HEK293 (cell line): ENCODE data around the gene C8A.

Source experiments
- CTCF ChIA-PET: fragments of 350-600 bp; formaldehyde crosslinking; extraction: SDS; loops from one replicate; lab custom pipeline; 2021; ENCODE audit warnings: antibody characterized with exemption; lab: Yijun Ruan, JAX
- POLR2A ChIA-PET: fragments of 300-600 bp; formaldehyde crosslinking; extraction: SDS; loops from one replicate; lab custom pipeline; 2020; ENCODE audit warnings: antibody characterized with exemption, inconsistent platforms; lab: Yijun Ruan, JAX
- H3K27ac ChIP-seq: fragments of 200-500 bp; sonication (Bioruptor generic); 2 replicates; pipeline ENCODE4 v1.5.1; 2014; ENCODE audit warnings: low read depth, low read length, control low read depth, inconsistent platforms; ENCODE audit errors: extremely low read depth
- H3K36me3 ChIP-seq, 2 experiments: fragments of 200-500 bp in 1 of 2; sonication (Bioruptor generic) in 1 of 2; 1 replicate in 1 of 2; 2 replicates in 1 of 2; pipeline ENCODE4 v1.5.1; 2014 to 2017; ENCODE audit warnings: inconsistent platforms in 2 of 2, low read length in 2 of 2; ENCODE audit not compliant: control insufficient read depth in 2 of 2, insufficient read depth in 1 of 2
- H3K4me1 ChIP-seq: fragments of 200-500 bp; sonication (Bioruptor generic); 2 replicates; pipeline ENCODE4 v1.5.1; 2014; ENCODE audit warnings: mild to moderate bottlenecking, low read length, inconsistent platforms; ENCODE audit not compliant: control insufficient read depth, insufficient read depth
- H3K4me3 ChIP-seq: 2 replicates; pipeline ENCODE4 v1.5.1; 2011; ENCODE audit warnings: low read depth, mild to moderate bottlenecking, control low read depth, low read length, moderate library complexity
- H3K9me3 ChIP-seq: fragments of 200-500 bp; sonication (Bioruptor generic); 2 replicates; pipeline ENCODE4 v1.5.1; 2014; ENCODE audit warnings: low read depth, low read length, inconsistent platforms; ENCODE audit not compliant: control insufficient read depth, insufficient read depth
- GLIS1 ChIP-seq: fragments of 450-650 bp; formaldehyde crosslinking; IDR thresholded peaks from 2 replicates; pipeline ENCODE4 v1.5.1; 2016; ENCODE audit warnings: missing biosample characterization, missing genetic modification characterization
- OSR2 ChIP-seq: fragments of 450-650 bp; formaldehyde crosslinking; IDR thresholded peaks from 2 replicates; pipeline ENCODE4 v1.5.1; 2016; ENCODE audit warnings: missing biosample characterization, missing genetic modification characterization
- PBX3 ChIP-seq: sonication (generic); formaldehyde crosslinking; IDR thresholded peaks from 2 replicates; pipeline ENCODE4 v1.8.1; 2022; ENCODE audit warnings: mild to moderate bottlenecking, moderate library complexity, missing genetic modification reagents
- SALL2 ChIP-seq: fragments of 450-650 bp; formaldehyde crosslinking; IDR thresholded peaks from 2 replicates; pipeline ENCODE4 v1.5.0; 2017; ENCODE audit warnings: missing biosample characterization, mild to moderate bottlenecking, missing genetic modification characterization, borderline replicate concordance
- SETDB1 ChIP-seq: IDR thresholded peaks from one replicate; pipeline ENCODE4 v1.6.1; 2017; ENCODE audit warnings: mild to moderate bottlenecking, low read length, moderate library complexity, mixed read lengths; ENCODE audit not compliant: insufficient read length
- TRIM28 ChIP-seq: IDR thresholded peaks from 2 replicates; pipeline ENCODE4 v1.6.1; 2011; ENCODE audit warnings: low read length, control low read depth, borderline replicate concordance
- ZBTB8A ChIP-seq: fragments of 450-650 bp; formaldehyde crosslinking; IDR thresholded peaks from 2 replicates; pipeline ENCODE4 v1.5.1; 2016; ENCODE audit warnings: missing biosample characterization, missing genetic modification characterization
- ZIC2 ChIP-seq: fragments of 450-650 bp; formaldehyde crosslinking; IDR thresholded peaks from 2 replicates; pipeline ENCODE4 v1.5.1; 2016; ENCODE audit warnings: missing biosample characterization, missing genetic modification characterization
- ZNF121 ChIP-seq: fragments of 450-650 bp; formaldehyde crosslinking; IDR thresholded peaks from 2 replicates; pipeline ENCODE4 v1.5.1; 2016; ENCODE audit warnings: missing biosample characterization, missing genetic modification characterization
- ZNF175 ChIP-seq: fragments of 450-650 bp; formaldehyde crosslinking; IDR thresholded peaks from 2 replicates; pipeline ENCODE4 v1.5.1; 2016; ENCODE audit warnings: missing biosample characterization, missing genetic modification characterization
- ZNF202 ChIP-seq: fragments of 450-650 bp; formaldehyde crosslinking; IDR thresholded peaks from 2 replicates; pipeline ENCODE4 v1.5.1; 2016; ENCODE audit warnings: missing biosample characterization, missing genetic modification characterization, borderline replicate concordance
- ZNF292 ChIP-seq: fragments of 450-650 bp; formaldehyde crosslinking; IDR thresholded peaks from 2 replicates; pipeline ENCODE4 v1.5.1; 2016; ENCODE audit warnings: low read depth, missing biosample characterization, missing genetic modification characterization, borderline replicate concordance
- ZNF426 ChIP-seq: fragments of 450-650 bp; formaldehyde crosslinking; IDR thresholded peaks from 2 replicates; pipeline ENCODE4 v1.5.1; 2017; ENCODE audit warnings: missing biosample characterization, missing genetic modification characterization, mild to moderate bottlenecking, inconsistent platforms, moderate library complexity
- ZNF473 ChIP-seq: fragments of 450-650 bp; formaldehyde crosslinking; IDR thresholded peaks from 2 replicates; pipeline ENCODE4 v1.5.1; 2017; ENCODE audit warnings: missing biosample characterization, missing genetic modification characterization
- ZNF518A ChIP-seq: fragments of 450-650 bp; formaldehyde crosslinking; conservative IDR thresholded peaks from 2 replicates; pipeline ENCODE4 v1.5.1; 2016; ENCODE audit warnings: low read depth, missing biosample characterization, missing genetic modification characterization
- ZNF704 ChIP-seq: fragments of 450-650 bp; formaldehyde crosslinking; IDR thresholded peaks from 2 replicates; pipeline ENCODE4 v1.5.1; 2016; ENCODE audit warnings: missing biosample characterization, missing genetic modification characterization
- ZNF747 ChIP-seq: fragments of 450-650 bp; formaldehyde crosslinking; IDR thresholded peaks from 2 replicates; pipeline ENCODE4 v1.5.1; 2016; ENCODE audit warnings: missing biosample characterization, missing genetic modification characterization
- ZNF785 ChIP-seq: fragments of 450-650 bp; formaldehyde crosslinking; IDR thresholded peaks from 2 replicates; pipeline ENCODE4 v1.5.1; 2016; ENCODE audit warnings: missing biosample characterization, missing genetic modification characterization
- ZSCAN4 ChIP-seq: fragments of 450-650 bp; formaldehyde crosslinking; IDR thresholded peaks from 2 replicates; pipeline ENCODE4 v1.5.1; 2017; ENCODE audit warnings: missing biosample characterization, missing genetic modification characterization

Gene C8A

GRCh38 chr1:56963667-56964066 lies 109.1 kb downstream of the C8A start:
- H3K27ac ChIP-seq: no peak overlapping the region
- no peak for TF ChIP-seq SETDB1
- peak; percentile 44; the same call in 1 of the 2 replicates for TF ChIP-seq ZNF518A (tag by site-specific recombination)
- no peak for TF ChIP-seq PBX3 (CRISPR knock-in tag)
- no peak for TF ChIP-seq ZNF473 (tag by site-specific recombination)
- no peak for TF ChIP-seq TRIM28
- TF ChIP-seq, all 188 proteins: peak for 1
- Histone ChIP-seq H3K36me3 (no peaks in the 10 kb centered on the region), H3K4me1 (no peaks in the 10 kb centered on the region), H3K9me3 (no peaks in the 10 kb centered on the region), H3K4me3 (no peak overlapping the region)
- CTCF ChIA-PET: no interaction called here
- POLR2A ChIA-PET: no interaction called here

GRCh38 chr1:56964349-56965017 lies 109.9 kb downstream of the C8A start:
- TF ChIP-seq ZNF202 (no peak), SALL2 (tag by site-specific recombination) (no peak), ZBTB8A (tag by site-specific recombination) (no peak), ZNF704 (no peak), ZNF175 (tag by site-specific recombination) (no peak), OSR2 (no peak), ZNF747 (tag by site-specific recombination) (no peak), ZNF121 (tag by site-specific recombination) (no peak), ZNF785 (tag by site-specific recombination) (no peak), ZNF426 (tag by site-specific recombination) (no peak)
- H3K4me3 ChIP-seq: no peak overlapping the region
- H3K27ac ChIP-seq: no peak overlapping the region
- ChIA-PET CTCF (no interaction called here), POLR2A (no interaction called here)
- H3K36me3 ChIP-seq: no peaks in the 10 kb centered on the region
- no peaks in the 10 kb centered on the region for H3K4me1 ChIP-seq
- H3K9me3 ChIP-seq: no peaks in the 10 kb centered on the region

- Histone ChIP-seq H3K36me3 (no peaks in the 10 kb centered on the region), H3K9me3 (no peaks in the 10 kb centered on the region), H3K27ac (no peak overlapping the region), H3K4me1 (no peaks in the 10 kb centered on the region), H3K4me3 (no peak overlapping the region)
- POLR2A ChIA-PET: no interaction called here
- CTCF ChIA-PET: interaction anchor here (1.4 kb wide), 1 partner anchor 134 kb away, joined by 4 read pairs; no protein-coding TSS in a partner anchor
- TF ChIP-seq ZIC2 (tag by site-specific recombination) (peak; percentile 73), GLIS1 (tag by site-specific recombination) (peak; percentile 82), ZNF292 (tag by site-specific recombination) (no peak), ZSCAN4 (peak; percentile 74)
Measured at GRCh38 chr1:56965191-56965590, 110.6 kb downstream of the C8A start.
